Mucosa of descending colon (tissue), 3 donors: ENCODE results near the gene RAB20. TPM values are rescaled to one million over a fixed set of nuclear protein-coding genes. Genes with fewer than 3 reads are reported as not detected.

ENCODE experiments used
- ATAC-seq: fragments of 200-7000 bp; cut with Tn5 transposase; one replicate; pipeline ENCODE4 v1.9.1; 2020; ENCODE audit warnings: mild to moderate bottlenecking, moderate library complexity
- DNase-seq, 3 donors: peaks; one replicate each; pipeline ENCODE4 v3.0.0-alpha.2; 2020
- H3K36me3 ChIP-seq: fragments of 200-600 bp; one replicate; pipeline ENCODE4 v1.8.0; 2021; ENCODE audit warnings: low read depth, mild to moderate bottlenecking
- H3K4me1 ChIP-seq: fragments of 200-600 bp; one replicate; pipeline ENCODE4 v1.8.0; 2021; ENCODE audit warnings: low read depth, mild to moderate bottlenecking
- H3K4me3 ChIP-seq: fragments of 200-600 bp; one replicate; pipeline ENCODE4 v1.8.0; 2021; ENCODE audit warnings: mild to moderate bottlenecking
- H3K9me3 ChIP-seq: fragments of 200-600 bp; one replicate; pipeline ENCODE4 v1.8.0; 2021; ENCODE audit warnings: mild to moderate bottlenecking
- CTCF ChIP-seq: fragments of 200-600 bp; IDR thresholded peaks from one replicate; pipeline ENCODE4 v1.8.0; 2022; ENCODE audit warnings: antibody characterized with exemption, mild to moderate bottlenecking
- intact Hi-C, 2 donors: fragments of 100-400 bp; cut with DNase I in 1 of 2; cut with micrococcal nuclease in 1 of 2; formaldehyde crosslinking; loops; one replicate each; pipeline versions ENCODE4 v1.11.0 to v1.11.1; 2022; cut with DNase I, micrococcal nuclease
- total RNA-seq, 3 donors: library from RNA; stranded (reverse); fragmentation: NEBNext Ultra II Directional in 2 of 3; extraction: Animal tissue kit (Norgen Biotek cat#: 25700) in 2 of 3; gene quantifications; one replicate each; pipeline versions ENCODE4 v1.2.1 to v1.2.4, GENCODE V29; 2021 to 2023
- donor health status: DM: no; HTN: no; CAD: no; lungs with moderate emphysema.
- donor health status: DM: no; HTN: no; CAD: no.
- donor health status: DM: no; HTN: yes; CAD: no.

RAB20 gene
- total RNA-seq, 3 donors from 2014 or later = 24.4 to 45.2 (median 33.7) TPM

GRCh38 chr13:110562036-110562597 lies 595 bp upstream of the RAB20 start:
- Histone ChIP-seq H3K4me1 (peaks cover 19% of the 10 kb centered on the region), H3K4me3 (peak overlapping the region; percentile 70), H3K36me3 (no peaks in the 10 kb centered on the region), H3K9me3 (no peaks in the 10 kb centered on the region)
- DNase-seq (peak; percentile 51 to 66 (median 63)), ATAC-seq (no peak)
- intact Hi-C loops = no loop called here
- TF ChIP-seq CTCF = no peak

- DNase-seq (peak in 2 of 3 donors; percentile 67 to 81), ATAC-seq (peak; percentile 36)
- Histone ChIP-seq H3K4me1 (peaks cover 32% of the 10 kb centered on the region), H3K36me3 (no peaks in the 10 kb centered on the region), H3K4me3 (peak overlapping the region; percentile 70), H3K9me3 (no peaks in the 10 kb centered on the region)
- intact Hi-C loops = no loop called here
- no peak for TF ChIP-seq CTCF
Measured at GRCh38 chr13:110560601-110561343, 750 bp downstream of the RAB20 start.

- TF ChIP-seq CTCF = no peak
- Histone ChIP-seq H3K9me3 (no peaks in the 10 kb centered on the region), H3K4me1 (peaks cover 39% of the 10 kb centered on the region), H3K36me3 (no peaks in the 10 kb centered on the region), H3K4me3 (no peak overlapping the region)
- ATAC-seq (no peak), DNase-seq (no peak)
- intact Hi-C loops = no loop called here
Measured at GRCh38 chr13:110559986-110560385, 1.5 kb downstream of the RAB20 start.

- H3K36me3 ChIP-seq = no peaks in the 10 kb centered on the region
- peaks cover 40% of the 10 kb centered on the region for H3K4me1 ChIP-seq
- no peak for TF ChIP-seq CTCF
- intact Hi-C loops = no loop called here
- no peak overlapping the region for H3K4me3 ChIP-seq
- peak; percentile 39 for ATAC-seq
- no peaks in the 10 kb centered on the region for H3K9me3 ChIP-seq
- DNase-seq = peak; percentile 76 to 84 (median 78)
Measured at GRCh38 chr13:110559429-110559943, 2.0 kb downstream of the RAB20 start.

GRCh38 chr13:110557610-110558305 lies 3.8 kb downstream of the RAB20 start:
- TF ChIP-seq CTCF = no peak
- no peak for ATAC-seq
- intact Hi-C loops = no loop called here
- H3K4me3 ChIP-seq = no peak overlapping the region
- H3K36me3 ChIP-seq = no peaks in the 10 kb centered on the region
- no peak for DNase-seq
- H3K9me3 ChIP-seq = no peaks in the 10 kb centered on the region
- H3K4me1 ChIP-seq = peaks cover 32% of the 10 kb centered on the region
